GM20000 (cell line): ENCODE measurements around the gene TAT.
"Not testable (repeated sequence)": the region's sequence is repeated elsewhere in the genome, so short reads cannot be mapped to it uniquely, and the experiment has no call there.

Experiments used
- DNase-seq: peaks from one replicate; pipeline ENCODE4 v3.0.0; 2012; ENCODE audit warnings: low spot score
- TF ChIP-seq, protein P1 (sequence below): IDR thresholded peaks from 2 replicates; pipeline ENCODE4 v1.5.1; 2012; ENCODE audit warnings: mild to moderate bottlenecking, control low read depth; ENCODE audit errors: extremely low read depth, missing control alignments

TAT gene

DNA sequence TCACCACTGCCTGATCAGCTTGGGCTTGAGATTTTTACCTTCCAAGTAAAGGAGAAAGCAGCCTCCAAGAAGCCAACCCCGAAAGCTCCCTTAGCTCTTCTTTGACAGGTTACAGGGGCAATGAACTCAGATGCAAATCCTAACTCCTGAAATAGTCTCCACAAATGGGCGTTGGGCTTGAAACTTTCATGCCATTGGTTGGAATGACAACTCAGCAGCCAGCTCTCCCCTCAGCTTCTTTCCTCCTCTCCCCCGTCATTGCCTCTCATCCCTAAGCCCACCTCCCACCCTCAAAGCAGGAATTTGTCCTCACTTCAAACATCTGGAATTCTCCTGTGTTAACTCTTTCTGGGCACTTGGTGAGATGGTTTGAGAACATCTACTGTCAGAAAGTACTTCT, at the start of gene TAT:
TSS of gene TAT (minus strand) at position 122 of the 400 bp plus-strand sequence. CDS start 677 bp downstream, outside the sequence.
- TF ChIP-seq, protein P1, sequence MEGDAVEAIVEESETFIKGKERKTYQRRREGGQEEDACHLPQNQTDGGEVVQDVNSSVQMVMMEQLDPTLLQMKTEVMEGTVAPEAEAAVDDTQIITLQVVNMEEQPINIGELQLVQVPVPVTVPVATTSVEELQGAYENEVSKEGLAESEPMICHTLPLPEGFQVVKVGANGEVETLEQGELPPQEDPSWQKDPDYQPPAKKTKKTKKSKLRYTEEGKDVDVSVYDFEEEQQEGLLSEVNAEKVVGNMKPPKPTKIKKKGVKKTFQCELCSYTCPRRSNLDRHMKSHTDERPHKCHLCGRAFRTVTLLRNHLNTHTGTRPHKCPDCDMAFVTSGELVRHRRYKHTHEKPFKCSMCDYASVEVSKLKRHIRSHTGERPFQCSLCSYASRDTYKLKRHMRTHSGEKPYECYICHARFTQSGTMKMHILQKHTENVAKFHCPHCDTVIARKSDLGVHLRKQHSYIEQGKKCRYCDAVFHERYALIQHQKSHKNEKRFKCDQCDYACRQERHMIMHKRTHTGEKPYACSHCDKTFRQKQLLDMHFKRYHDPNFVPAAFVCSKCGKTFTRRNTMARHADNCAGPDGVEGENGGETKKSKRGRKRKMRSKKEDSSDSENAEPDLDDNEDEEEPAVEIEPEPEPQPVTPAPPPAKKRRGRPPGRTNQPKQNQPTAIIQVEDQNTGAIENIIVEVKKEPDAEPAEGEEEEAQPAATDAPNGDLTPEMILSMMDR = no peak
- no peak for DNase-seq

DNA sequence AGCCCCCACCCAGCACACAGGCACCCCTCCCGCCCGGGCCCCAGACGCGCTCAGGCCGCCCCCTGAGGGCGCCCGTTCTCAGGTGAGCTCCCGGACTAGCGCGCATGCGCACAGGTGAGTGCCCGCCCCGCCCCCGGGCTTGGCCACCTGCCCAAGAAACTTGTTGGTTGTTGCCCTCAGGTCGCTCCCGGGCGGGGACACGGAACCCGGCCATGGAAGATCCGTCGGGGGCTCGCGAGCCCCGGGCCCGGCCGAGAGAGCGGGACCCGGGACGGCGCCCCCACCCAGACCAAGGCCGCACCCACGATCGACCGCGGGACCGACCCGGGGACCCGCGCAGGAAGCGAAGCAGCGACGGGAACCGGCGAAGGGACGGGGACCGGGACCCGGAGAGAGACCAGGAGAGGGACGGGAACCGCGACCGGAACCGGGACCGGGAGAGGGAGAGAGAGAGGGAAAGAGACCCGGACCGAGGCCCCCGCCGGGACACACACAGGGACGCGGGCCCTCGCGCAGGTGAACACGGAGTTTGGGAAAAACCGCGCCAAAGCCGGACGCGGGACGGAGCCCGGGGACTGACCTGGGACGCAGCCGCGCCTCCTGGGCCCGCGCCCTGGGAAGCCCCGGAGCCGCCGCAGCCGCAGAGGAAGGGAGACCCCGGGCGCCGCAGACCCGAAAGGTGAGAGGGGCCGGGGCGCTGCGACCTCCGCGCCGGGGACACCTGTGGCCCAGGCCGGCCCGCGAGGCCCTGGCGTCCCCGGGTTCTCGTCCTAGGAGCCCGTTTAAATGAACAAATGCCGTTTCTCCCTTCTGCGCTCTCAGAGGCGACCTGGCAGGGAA, 49.3 kb upstream of the TAT start, which contains the start of gene MARVELD3:
TSS of gene MARVELD3 (plus strand) at position 167 of the 840 bp plus-strand sequence. CDS start at position 213, 46 bp downstream.
- peak; percentile 65 for DNase-seq
- TF ChIP-seq, protein P1 = no peak

DNA sequence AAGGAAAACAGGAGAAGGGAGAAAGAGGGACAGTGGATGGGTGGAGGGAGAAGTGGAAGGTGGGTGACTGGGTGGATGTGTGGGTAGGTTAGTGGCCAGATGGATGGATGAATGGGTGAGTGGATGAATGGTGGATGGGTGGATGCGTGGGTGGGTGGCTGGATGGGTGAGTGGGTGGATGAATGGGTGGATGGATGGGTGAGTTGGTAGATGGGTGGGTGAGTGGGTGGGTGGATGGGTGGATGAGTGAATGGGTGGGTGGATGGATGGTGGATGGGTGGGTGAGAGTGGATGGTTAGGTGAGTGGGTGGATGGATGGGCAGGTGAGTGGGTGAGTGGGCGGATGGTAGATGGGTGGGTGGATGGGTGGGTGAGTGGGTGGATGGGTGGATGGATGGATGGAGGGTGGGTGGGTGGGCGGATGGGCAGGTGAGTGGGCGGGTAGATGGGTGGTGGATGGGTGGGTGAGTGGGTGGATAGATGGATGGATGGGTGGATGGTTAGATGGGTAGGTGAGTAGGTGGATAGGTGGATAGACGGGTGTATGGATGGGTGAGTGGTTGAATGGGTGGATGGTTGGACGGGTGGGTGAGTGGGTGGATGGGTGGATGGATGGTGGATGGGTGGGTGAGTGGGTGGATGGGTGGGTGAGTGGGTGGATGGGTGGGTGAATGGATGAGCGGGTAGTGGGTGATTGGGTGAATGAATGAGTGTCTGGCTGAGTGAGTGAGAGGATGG, 48.4 kb upstream of the TAT start:
- DNase-seq = no peak

DNA sequence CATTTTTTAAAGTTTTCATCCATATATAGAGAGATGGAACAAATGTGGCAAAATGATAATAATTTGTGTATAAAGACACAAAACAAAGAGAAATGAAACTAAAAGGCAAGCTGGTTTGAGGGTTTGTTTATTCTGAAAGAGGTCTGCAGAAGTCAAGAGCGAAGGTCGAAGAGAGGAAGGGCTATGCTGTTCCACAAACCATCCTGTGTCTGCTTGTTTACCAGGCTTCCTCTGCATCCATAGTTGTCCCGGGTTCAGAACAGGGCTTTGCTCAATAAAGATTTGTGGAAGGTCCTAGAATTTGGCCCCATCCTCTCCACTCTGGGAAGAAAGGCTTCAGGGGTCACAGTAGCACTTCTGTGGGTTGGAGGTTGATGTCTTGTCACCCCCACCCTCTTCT, 46.7 kb upstream of the TAT start:
- DNase-seq = peak; percentile 65
- TF ChIP-seq, protein P1 = no peak

More for the DNA sequence above, 48.4 kb upstream of the TAT start:
- TF ChIP-seq, protein P1 = no peak

DNA sequence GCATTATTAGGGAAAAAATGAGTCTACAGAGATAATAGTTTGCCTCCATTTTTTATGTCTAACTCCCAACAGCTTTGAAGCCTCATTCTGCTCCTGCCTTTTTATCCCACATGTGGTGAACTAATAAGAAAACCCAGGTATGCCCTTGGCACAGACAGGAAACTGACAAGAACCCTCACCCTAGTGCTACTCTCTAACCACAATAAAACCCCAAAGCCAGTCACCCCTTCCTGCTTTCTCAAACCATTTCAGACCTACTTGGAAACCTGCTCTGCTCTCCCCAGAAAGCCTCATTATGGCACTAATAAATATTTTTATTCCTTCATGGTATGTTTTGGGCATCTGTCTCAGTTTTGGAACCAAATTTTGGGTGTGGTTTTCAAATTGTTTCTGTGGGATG, 45.2 kb upstream of the TAT start:
- TF ChIP-seq, protein P1 = no peak
- DNase-seq = no peak

DNA sequence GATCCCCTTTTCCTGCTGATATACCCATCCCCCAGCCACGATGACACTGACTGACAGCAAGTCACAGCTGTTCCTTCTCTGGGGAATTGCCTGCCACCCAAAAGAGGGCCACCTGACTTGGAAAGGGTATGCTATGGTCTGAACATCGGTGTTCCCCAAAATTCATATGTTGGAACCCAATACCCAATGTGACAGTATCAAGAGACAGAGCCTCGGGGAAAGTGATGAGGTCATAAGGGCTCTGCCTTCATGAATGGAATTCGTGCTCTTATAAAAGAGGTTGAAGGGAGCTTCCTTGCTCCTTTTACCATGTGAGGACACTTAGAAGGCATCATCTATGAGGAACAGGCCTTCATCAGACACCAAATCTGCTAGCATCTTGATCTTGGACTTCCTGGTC, 41.5 kb upstream of the TAT start:
- TF ChIP-seq, protein P1 = no peak
- DNase-seq = no peak

DNA sequence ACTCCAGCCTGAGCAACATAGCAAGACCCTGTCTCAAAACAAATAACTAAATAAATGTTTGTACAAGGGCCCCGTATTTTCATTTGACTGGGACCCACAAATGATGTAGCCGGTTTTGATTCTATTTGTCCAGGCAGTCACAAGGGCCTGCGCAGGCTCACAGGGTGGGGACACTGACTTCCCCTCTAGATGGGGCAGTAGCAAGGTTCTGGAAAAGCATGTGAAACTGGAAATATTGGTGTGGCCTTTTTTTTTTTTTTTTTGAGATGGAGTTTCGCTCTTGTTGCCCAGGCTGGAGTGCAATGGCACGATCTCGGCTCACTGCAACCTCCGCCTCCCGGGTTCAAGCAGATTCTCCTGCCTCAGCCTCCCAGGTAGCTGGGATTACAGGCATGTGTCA, 38.1 kb upstream of the TAT start:
- not testable (repeated sequence) for DNase-seq
